GM21529 (cell line): ENCODE measurements around the gene KLK1.
"Not testable (repeated sequence)": the region's sequence is repeated elsewhere in the genome, so short reads cannot be mapped to it uniquely, and the experiment has no call there.

Experiments used
- ATAC-seq: cut with Tn5 transposase; IDR thresholded peaks from one replicate; pipeline ENCODE4 v1.9.1; 2021; ENCODE audit not compliant: unreplicated experiment

The KLK1 gene

GRCh38 chr19:50770164-50770563 is 53.4 kb downstream of the KLK1 start, which contains the start of gene GPR32:
TSS of gene GPR32 (plus strand) at chr19:50770464. CDS start at chr19:50770601, 137 bp downstream.
- not testable (repeated sequence) for ATAC-seq
